Transverse colon (tissue), 3 donors: ENCODE data around the gene CBLB.

Experiments used
- CTCF ChIP-seq, 5 experiments: fragments of 200-600 bp in 3 of 5; fragments of 450-650 bp in 2 of 5; sonication (generic) in 3 of 5; IDR thresholded peaks; 1 replicate in 2 of 5; 2 replicates in 3 of 5; pipeline ENCODE4 v1.5.1; 2016 to 2017; ENCODE audit warnings: antibody characterized with exemption in 5 of 5, inconsistent platforms in 3 of 5, mild to moderate bottlenecking in 2 of 5, moderate library complexity in 1 of 5
- POLR2A ChIP-seq: fragments of 450-650 bp; IDR thresholded peaks from one replicate; pipeline ENCODE4 v1.6.1; 2016; ENCODE audit warnings: antibody characterized with exemption, mild to moderate bottlenecking, moderate library complexity

- no peak for TF ChIP-seq POLR2A
- TF ChIP-seq CTCF (IDR thresholded peaks at IDR 0.05): no peak
These were observed 207.4 kb downstream of the CBLB start for GRCh38 chr3:105661461-105661860.
